WTC11 (cell line): ENCODE measurements around the gene CEBPE. TPM values are rescaled to one million over a fixed set of nuclear protein-coding genes. Genes with fewer than 3 reads are reported as not detected.

Experiments
- ATAC-seq: fragments of 200-7000 bp; cut with Tn5 transposase; 2 replicates; pipeline ENCODE4 v1.10.0; 2021; ENCODE audit warnings: mild to moderate bottlenecking, moderate library complexity
- CTCF ChIA-PET: fragments of 300-600 bp; sonication (Branson Sonifier 250); formaldehyde crosslinking; loops from one replicate; lab custom pipeline; 2021; ENCODE audit warnings: antibody characterized with exemption; lab: Charles Lee
- POLR2A ChIA-PET: fragments of 350-600 bp; sonication (Branson Sonifier 250); formaldehyde crosslinking; loops from one replicate; lab custom pipeline; 2021; ENCODE audit warnings: antibody characterized with exemption; lab: Charles Lee
- DNase-seq: peaks from one replicate; pipeline ENCODE4 v3.0.0; 2021; ENCODE audit warnings: low spot score
- H3K27ac Mint-ChIP-seq: 2 replicates; pipeline ENCODE4 v1.8.0; 2021; ENCODE audit warnings: mixed read lengths
- H3K27me3 Mint-ChIP-seq: 2 replicates; pipeline ENCODE4 v1.8.0; 2021; ENCODE audit warnings: low read depth, mild to moderate bottlenecking, moderate library complexity, mixed read lengths
- H3K36me3 Mint-ChIP-seq: 2 replicates; pipeline ENCODE4 v1.8.0; 2021; ENCODE audit warnings: mixed read lengths
- H3K4me1 Mint-ChIP-seq: 2 replicates; pipeline ENCODE4 v1.8.0; 2022; ENCODE audit warnings: mixed read lengths
- H3K4me3 Mint-ChIP-seq: 2 replicates; pipeline ENCODE4 v1.8.0; 2021; ENCODE audit warnings: mild to moderate bottlenecking, moderate library complexity, mixed read lengths
- H3K9me3 Mint-ChIP-seq: 2 replicates; pipeline ENCODE4 v1.8.0; 2021; ENCODE audit warnings: mixed read lengths
- ATF1 ChIP-seq: sonication (generic); formaldehyde crosslinking; IDR thresholded peaks from 2 replicates; pipeline ENCODE4 v1.8.1; 2023; ENCODE audit warnings: mild to moderate bottlenecking, moderate library complexity, missing genetic modification reagents
- CREM ChIP-seq: sonication (generic); formaldehyde crosslinking; IDR thresholded peaks from 2 replicates; pipeline ENCODE4 v1.8.1; 2022; ENCODE audit warnings: mild to moderate bottlenecking, missing genetic modification reagents, moderate library complexity
- ELF4 ChIP-seq: sonication (generic); formaldehyde crosslinking; IDR thresholded peaks from 2 replicates; pipeline ENCODE4 v1.8.1; 2022; ENCODE audit warnings: low read depth, mild to moderate bottlenecking, moderate library complexity, missing genetic modification reagents
- EMX1 ChIP-seq: fragments of 250-450 bp; sonication (Bioruptor Pico); IDR thresholded peaks from 2 replicates; pipeline ENCODE4 v1.8.0; 2021; ENCODE audit warnings: mild to moderate bottlenecking
- FOXP1 ChIP-seq: sonication (generic); formaldehyde crosslinking; IDR thresholded peaks from 2 replicates; pipeline ENCODE4 v1.8.0; 2022; ENCODE audit warnings: missing genetic modification reagents, mild to moderate bottlenecking, moderate library complexity, borderline replicate concordance
- IRF2 ChIP-seq: sonication (generic); formaldehyde crosslinking; IDR thresholded peaks from 2 replicates; pipeline ENCODE4 v1.8.0; 2022; ENCODE audit warnings: low read depth, missing genetic modification reagents, borderline replicate concordance
- SMAD4 ChIP-seq: sonication (generic); formaldehyde crosslinking; IDR thresholded peaks from 2 replicates; pipeline ENCODE4 v1.8.0; 2022; ENCODE audit warnings: mild to moderate bottlenecking, missing genetic modification reagents
- ZNF317 ChIP-seq: sonication (generic); formaldehyde crosslinking; IDR thresholded peaks from 2 replicates; pipeline ENCODE4 v1.8.1; 2023; ENCODE audit warnings: low read depth, mild to moderate bottlenecking, moderate library complexity, missing genetic modification reagents, borderline replicate concordance
- ZNF671 ChIP-seq: fragments of 250-450 bp; sonication (Bioruptor Pico); IDR thresholded peaks from 2 replicates; pipeline ENCODE4 v1.8.0; 2021; ENCODE audit warnings: mild to moderate bottlenecking
- total RNA-seq: library from RNA; stranded (reverse); gene quantifications from 3 replicates; pipeline ENCODE4 v1.2.3, GENCODE V29; 2021
- TF ChIP-seq, protein P1 (sequence below): fragments of 200-600 bp; IDR thresholded peaks from 2 replicates; pipeline ENCODE4 v1.8.0; 2022; ENCODE audit warnings: antibody characterized with exemption
- TF ChIP-seq, protein P2 (sequence below): sonication (generic); formaldehyde crosslinking; IDR thresholded peaks from 2 replicates; pipeline ENCODE4 v1.8.0; 2022; ENCODE audit warnings: mild to moderate bottlenecking, missing genetic modification reagents
- TF ChIP-seq, protein P3 (sequence below): sonication (generic); formaldehyde crosslinking; IDR thresholded peaks from 2 replicates; pipeline ENCODE4 v1.8.1; 2022; ENCODE audit warnings: low read depth, missing genetic modification reagents, borderline replicate concordance
- TF ChIP-seq, protein P4 (sequence below): sonication (generic); formaldehyde crosslinking; IDR thresholded peaks from 2 replicates; pipeline ENCODE4 v1.8.1; 2023; ENCODE audit warnings: mild to moderate bottlenecking, missing genetic modification reagents, moderate library complexity
- TF ChIP-seq, protein P5 (sequence below): sonication (generic); formaldehyde crosslinking; IDR thresholded peaks from 2 replicates; pipeline ENCODE4 v1.8.1; 2023; ENCODE audit warnings: mild to moderate bottlenecking, missing genetic modification reagents
- TF ChIP-seq, protein P6 (sequence below): sonication (generic); formaldehyde crosslinking; IDR thresholded peaks from 2 replicates; pipeline ENCODE4 v1.8.0; 2023; ENCODE audit warnings: missing genetic modification reagents
- TF ChIP-seq, protein P7 (sequence below): sonication (generic); formaldehyde crosslinking; IDR thresholded peaks from 2 replicates; pipeline ENCODE4 v1.8.0; 2023; ENCODE audit warnings: missing genetic modification reagents, mild to moderate bottlenecking, borderline replicate concordance

CEBPE gene
- total RNA-seq, 1 experiment from 2014 or later: not detected

DNA sequence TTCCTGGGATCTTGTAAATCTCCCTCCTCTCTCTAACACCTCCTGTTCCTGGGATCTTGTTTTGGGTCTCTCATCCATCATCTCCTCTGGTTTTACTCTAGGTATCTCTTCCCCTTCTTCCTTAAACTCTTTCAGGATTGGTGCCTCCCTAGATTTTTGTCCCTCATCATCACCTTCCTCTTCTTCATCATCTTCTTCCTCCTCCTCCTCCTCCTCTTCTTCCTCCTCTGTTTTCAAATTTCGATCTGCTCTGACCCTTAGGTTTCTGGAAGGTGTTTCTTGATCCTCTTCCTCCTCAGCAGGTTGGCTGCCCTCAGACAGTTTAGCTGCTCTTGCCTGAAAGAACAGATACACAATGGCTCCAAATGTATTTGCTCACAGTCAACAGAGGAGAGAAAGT is 38.6 kb downstream of the CEBPE start:
- H3K36me3 Mint-ChIP-seq: peaks cover 81% of the 10 kb centered on the region
- no peaks in the 10 kb centered on the region for H3K4me1 Mint-ChIP-seq
- POLR2A ChIA-PET: no interaction called here

More for the DNA sequence above, 38.6 kb downstream of the CEBPE start:
- DNase-seq (no peak), ATAC-seq (no peak)
- CTCF ChIA-PET: interaction anchor here (1.2 to 1.9 kb wide), 3 partner anchors 9 to 40 kb away, joined by 4 read pairs; no protein-coding TSS in a partner anchor
- Mint-ChIP-seq H3K27me3 (no peaks in the 10 kb centered on the region), H3K27ac (no peak overlapping the region), H3K4me3 (no peak overlapping the region), H3K9me3 (no peaks in the 10 kb centered on the region)
- TF ChIP-seq, protein P1, sequence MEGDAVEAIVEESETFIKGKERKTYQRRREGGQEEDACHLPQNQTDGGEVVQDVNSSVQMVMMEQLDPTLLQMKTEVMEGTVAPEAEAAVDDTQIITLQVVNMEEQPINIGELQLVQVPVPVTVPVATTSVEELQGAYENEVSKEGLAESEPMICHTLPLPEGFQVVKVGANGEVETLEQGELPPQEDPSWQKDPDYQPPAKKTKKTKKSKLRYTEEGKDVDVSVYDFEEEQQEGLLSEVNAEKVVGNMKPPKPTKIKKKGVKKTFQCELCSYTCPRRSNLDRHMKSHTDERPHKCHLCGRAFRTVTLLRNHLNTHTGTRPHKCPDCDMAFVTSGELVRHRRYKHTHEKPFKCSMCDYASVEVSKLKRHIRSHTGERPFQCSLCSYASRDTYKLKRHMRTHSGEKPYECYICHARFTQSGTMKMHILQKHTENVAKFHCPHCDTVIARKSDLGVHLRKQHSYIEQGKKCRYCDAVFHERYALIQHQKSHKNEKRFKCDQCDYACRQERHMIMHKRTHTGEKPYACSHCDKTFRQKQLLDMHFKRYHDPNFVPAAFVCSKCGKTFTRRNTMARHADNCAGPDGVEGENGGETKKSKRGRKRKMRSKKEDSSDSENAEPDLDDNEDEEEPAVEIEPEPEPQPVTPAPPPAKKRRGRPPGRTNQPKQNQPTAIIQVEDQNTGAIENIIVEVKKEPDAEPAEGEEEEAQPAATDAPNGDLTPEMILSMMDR: no peak
- TF ChIP-seq, protein P2, sequence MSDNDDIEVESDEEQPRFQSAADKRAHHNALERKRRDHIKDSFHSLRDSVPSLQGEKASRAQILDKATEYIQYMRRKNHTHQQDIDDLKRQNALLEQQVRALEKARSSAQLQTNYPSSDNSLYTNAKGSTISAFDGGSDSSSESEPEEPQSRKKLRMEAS (CRISPR knock-in tag): no peak
- TF ChIP-seq, protein P3, sequence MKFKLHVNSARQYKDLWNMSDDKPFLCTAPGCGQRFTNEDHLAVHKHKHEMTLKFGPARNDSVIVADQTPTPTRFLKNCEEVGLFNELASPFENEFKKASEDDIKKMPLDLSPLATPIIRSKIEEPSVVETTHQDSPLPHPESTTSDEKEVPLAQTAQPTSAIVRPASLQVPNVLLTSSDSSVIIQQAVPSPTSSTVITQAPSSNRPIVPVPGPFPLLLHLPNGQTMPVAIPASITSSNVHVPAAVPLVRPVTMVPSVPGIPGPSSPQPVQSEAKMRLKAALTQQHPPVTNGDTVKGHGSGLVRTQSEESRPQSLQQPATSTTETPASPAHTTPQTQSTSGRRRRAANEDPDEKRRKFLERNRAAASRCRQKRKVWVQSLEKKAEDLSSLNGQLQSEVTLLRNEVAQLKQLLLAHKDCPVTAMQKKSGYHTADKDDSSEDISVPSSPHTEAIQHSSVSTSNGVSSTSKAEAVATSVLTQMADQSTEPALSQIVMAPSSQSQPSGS (CRISPR knock-in tag): no peak
- TF ChIP-seq, protein P4, sequence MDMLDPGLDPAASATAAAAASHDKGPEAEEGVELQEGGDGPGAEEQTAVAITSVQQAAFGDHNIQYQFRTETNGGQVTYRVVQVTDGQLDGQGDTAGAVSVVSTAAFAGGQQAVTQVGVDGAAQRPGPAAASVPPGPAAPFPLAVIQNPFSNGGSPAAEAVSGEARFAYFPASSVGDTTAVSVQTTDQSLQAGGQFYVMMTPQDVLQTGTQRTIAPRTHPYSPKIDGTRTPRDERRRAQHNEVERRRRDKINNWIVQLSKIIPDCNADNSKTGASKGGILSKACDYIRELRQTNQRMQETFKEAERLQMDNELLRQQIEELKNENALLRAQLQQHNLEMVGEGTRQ (CRISPR knock-in tag): no peak
- TF ChIP-seq CREM (no peak), ZNF671 (CRISPR knock-in tag) (no peak), IRF2 (CRISPR knock-in tag) (no peak), ZNF317 (no peak), SMAD4 (CRISPR knock-in tag) (no peak), ATF1 (no peak), EMX1 (no peak), ELF4 (CRISPR knock-in tag) (no peak), FOXP1 (CRISPR knock-in tag) (no peak)
- TF ChIP-seq, protein P5, sequence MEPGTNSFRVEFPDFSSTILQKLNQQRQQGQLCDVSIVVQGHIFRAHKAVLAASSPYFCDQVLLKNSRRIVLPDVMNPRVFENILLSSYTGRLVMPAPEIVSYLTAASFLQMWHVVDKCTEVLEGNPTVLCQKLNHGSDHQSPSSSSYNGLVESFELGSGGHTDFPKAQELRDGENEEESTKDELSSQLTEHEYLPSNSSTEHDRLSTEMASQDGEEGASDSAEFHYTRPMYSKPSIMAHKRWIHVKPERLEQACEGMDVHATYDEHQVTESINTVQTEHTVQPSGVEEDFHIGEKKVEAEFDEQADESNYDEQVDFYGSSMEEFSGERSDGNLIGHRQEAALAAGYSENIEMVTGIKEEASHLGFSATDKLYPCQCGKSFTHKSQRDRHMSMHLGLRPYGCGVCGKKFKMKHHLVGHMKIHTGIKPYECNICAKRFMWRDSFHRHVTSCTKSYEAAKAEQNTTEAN: no peak
- TF ChIP-seq, protein P6, sequence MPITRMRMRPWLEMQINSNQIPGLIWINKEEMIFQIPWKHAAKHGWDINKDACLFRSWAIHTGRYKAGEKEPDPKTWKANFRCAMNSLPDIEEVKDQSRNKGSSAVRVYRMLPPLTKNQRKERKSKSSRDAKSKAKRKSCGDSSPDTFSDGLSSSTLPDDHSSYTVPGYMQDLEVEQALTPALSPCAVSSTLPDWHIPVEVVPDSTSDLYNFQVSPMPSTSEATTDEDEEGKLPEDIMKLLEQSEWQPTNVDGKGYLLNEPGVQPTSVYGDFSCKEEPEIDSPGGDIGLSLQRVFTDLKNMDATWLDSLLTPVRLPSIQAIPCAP (CRISPR knock-in tag): no peak
- TF ChIP-seq, protein P7, sequence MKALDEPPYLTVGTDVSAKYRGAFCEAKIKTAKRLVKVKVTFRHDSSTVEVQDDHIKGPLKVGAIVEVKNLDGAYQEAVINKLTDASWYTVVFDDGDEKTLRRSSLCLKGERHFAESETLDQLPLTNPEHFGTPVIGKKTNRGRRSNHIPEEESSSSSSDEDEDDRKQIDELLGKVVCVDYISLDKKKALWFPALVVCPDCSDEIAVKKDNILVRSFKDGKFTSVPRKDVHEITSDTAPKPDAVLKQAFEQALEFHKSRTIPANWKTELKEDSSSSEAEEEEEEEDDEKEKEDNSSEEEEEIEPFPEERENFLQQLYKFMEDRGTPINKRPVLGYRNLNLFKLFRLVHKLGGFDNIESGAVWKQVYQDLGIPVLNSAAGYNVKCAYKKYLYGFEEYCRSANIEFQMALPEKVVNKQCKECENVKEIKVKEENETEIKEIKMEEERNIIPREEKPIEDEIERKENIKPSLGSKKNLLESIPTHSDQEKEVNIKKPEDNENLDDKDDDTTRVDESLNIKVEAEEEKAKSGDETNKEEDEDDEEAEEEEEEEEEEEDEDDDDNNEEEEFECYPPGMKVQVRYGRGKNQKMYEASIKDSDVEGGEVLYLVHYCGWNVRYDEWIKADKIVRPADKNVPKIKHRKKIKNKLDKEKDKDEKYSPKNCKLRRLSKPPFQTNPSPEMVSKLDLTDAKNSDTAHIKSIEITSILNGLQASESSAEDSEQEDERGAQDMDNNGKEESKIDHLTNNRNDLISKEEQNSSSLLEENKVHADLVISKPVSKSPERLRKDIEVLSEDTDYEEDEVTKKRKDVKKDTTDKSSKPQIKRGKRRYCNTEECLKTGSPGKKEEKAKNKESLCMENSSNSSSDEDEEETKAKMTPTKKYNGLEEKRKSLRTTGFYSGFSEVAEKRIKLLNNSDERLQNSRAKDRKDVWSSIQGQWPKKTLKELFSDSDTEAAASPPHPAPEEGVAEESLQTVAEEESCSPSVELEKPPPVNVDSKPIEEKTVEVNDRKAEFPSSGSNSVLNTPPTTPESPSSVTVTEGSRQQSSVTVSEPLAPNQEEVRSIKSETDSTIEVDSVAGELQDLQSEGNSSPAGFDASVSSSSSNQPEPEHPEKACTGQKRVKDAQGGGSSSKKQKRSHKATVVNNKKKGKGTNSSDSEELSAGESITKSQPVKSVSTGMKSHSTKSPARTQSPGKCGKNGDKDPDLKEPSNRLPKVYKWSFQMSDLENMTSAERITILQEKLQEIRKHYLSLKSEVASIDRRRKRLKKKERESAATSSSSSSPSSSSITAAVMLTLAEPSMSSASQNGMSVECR (CRISPR knock-in tag): no peak
